Measurements from ENCODE around the gene NLRP2B. TPM values are rescaled to one million over a fixed set of nuclear protein-coding genes. Genes with fewer than 3 reads are reported as not detected.

The NLRP2B gene
- total RNA-seq, 1 donor from 2014 or later: not detected

GRCh38 chrX:57674861-57675260, 5.2 kb downstream of the NLRP2B start:
- FAIRE-seq (no peak), DNase-seq (ENCODE audit: low read depth) (no peak)
- no peak overlapping the region for H3K4me3 ChIP-seq (ENCODE audit: low read depth, low read length)
- no peaks in the 10 kb centered on the region for H3K36me3 ChIP-seq (ENCODE audit: control insufficient read depth, insufficient read depth, low read length)
- H3K27me3 ChIP-seq (ENCODE audit: control insufficient read depth, insufficient read depth, low read length): no peaks in the 10 kb centered on the region
- TF ChIP-seq CTCF (IDR thresholded peaks at IDR 0.05; ENCODE audit: insufficient read depth, low read length, severe bottlenecking): no peak

DNA sequence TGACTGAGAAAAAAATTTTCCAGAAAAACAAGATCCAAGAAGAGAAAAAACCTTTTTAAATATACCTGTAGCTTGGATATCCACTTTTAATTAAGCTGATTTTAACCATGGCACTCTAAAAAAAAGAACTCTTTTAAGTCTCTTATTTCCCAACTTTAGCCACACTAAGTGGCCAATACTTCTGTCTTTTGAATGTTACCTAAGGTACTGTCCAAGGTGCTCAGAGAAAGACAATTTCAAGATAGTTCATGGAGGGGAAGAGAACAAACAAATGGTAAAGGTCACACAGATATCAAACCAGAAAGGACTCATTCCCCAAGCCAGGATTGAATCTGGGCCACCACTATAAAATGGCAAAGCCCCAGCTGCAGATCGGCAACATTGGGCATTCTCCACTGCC, 10.1 kb downstream of the NLRP2B start:
- no peak for TF ChIP-seq CTCF (IDR thresholded peaks at IDR 0.05; ENCODE audit: insufficient read depth, low read length, severe bottlenecking)
- no peak for FAIRE-seq
- H3K4me3 ChIP-seq (ENCODE audit: low read depth, low read length): no peak overlapping the region
- no peak for DNase-seq (ENCODE audit: low read depth)
- H3K27me3 ChIP-seq (ENCODE audit: control insufficient read depth, insufficient read depth, low read length): no peaks in the 10 kb centered on the region
- H3K36me3 ChIP-seq (ENCODE audit: control insufficient read depth, insufficient read depth, low read length): no peaks in the 10 kb centered on the region

- Histone ChIP-seq H3K36me3 (ENCODE audit: control insufficient read depth, insufficient read depth, low read length) (no peaks in the 10 kb centered on the region), H3K4me3 (ENCODE audit: low read depth, low read length) (no peak overlapping the region), H3K27me3 (ENCODE audit: control insufficient read depth, insufficient read depth, low read length) (no peaks in the 10 kb centered on the region)
- no peak for TF ChIP-seq CTCF (IDR thresholded peaks at IDR 0.05; ENCODE audit: insufficient read depth, low read length, severe bottlenecking)
- DNase-seq (ENCODE audit: low read depth) (no peak), FAIRE-seq (no peak)
Observed at GRCh38 chrX:57667010-57667409, 13.1 kb downstream of the NLRP2B start.

GRCh38 chrX:57655065-57655464, 25.0 kb downstream of the NLRP2B start:
- DNase-seq (ENCODE audit: low read depth) (no peak), FAIRE-seq (no peak)
- H3K27me3 ChIP-seq (ENCODE audit: control insufficient read depth, insufficient read depth, low read length): no peaks in the 10 kb centered on the region
- TF ChIP-seq CTCF (IDR thresholded peaks at IDR 0.05; ENCODE audit: insufficient read depth, low read length, severe bottlenecking): no peak
- H3K4me3 ChIP-seq (ENCODE audit: low read depth, low read length): no peak overlapping the region
- no peaks in the 10 kb centered on the region for H3K36me3 ChIP-seq (ENCODE audit: control insufficient read depth, insufficient read depth, low read length)

GRCh38 chrX:57652705-57653104, 27.4 kb downstream of the NLRP2B start:
- no peak for FAIRE-seq
- H3K36me3 ChIP-seq (ENCODE audit: control insufficient read depth, insufficient read depth, low read length): no peaks in the 10 kb centered on the region
- DNase-seq (ENCODE audit: low read depth): no peak
- no peaks in the 10 kb centered on the region for H3K27me3 ChIP-seq (ENCODE audit: control insufficient read depth, insufficient read depth, low read length)
- no peak for TF ChIP-seq CTCF (IDR thresholded peaks at IDR 0.05; ENCODE audit: insufficient read depth, low read length, severe bottlenecking)
- no peak overlapping the region for H3K4me3 ChIP-seq (ENCODE audit: low read depth, low read length)

GRCh38 chrX:57651169-57651919, 28.7 kb downstream of the NLRP2B start:
- no peaks in the 10 kb centered on the region for H3K27me3 ChIP-seq (ENCODE audit: control insufficient read depth, insufficient read depth, low read length)
- no peak for TF ChIP-seq CTCF (IDR thresholded peaks at IDR 0.05; ENCODE audit: insufficient read depth, low read length, severe bottlenecking)
- no peaks in the 10 kb centered on the region for H3K36me3 ChIP-seq (ENCODE audit: control insufficient read depth, insufficient read depth, low read length)
- FAIRE-seq (no peak), DNase-seq (ENCODE audit: low read depth) (no peak)
- H3K4me3 ChIP-seq (ENCODE audit: low read depth, low read length): no peak overlapping the region
